Measurements from ENCODE around the gene SPO11. TPM values are rescaled to one million over a fixed set of nuclear protein-coding genes. Genes with fewer than 3 reads are reported as not detected.

SPO11 gene
- total RNA-seq, 4 donors from 2014 or later = not detected

- H3K27ac ChIP-seq = no peak overlapping the region
- no peaks in the 10 kb centered on the region for H3K9me3 ChIP-seq
- TF ChIP-seq POLR2A (IDR thresholded peaks at IDR 0.05) = no peak
- no peak for TF ChIP-seq CTCF (IDR thresholded peaks at IDR 0.05)
- H3K36me3 ChIP-seq = no peaks in the 10 kb centered on the region
- H3K27me3 ChIP-seq = no peaks in the 10 kb centered on the region
- H3K4me3 ChIP-seq = no peak overlapping the region
- no peaks in the 10 kb centered on the region for H3K4me1 ChIP-seq
- DNase-seq = no peak
Observed at GRCh38 chr20:57287007-57287880, 42.4 kb upstream of the SPO11 start.

- H3K4me1 ChIP-seq = no peaks in the 10 kb centered on the region
- no peak overlapping the region for H3K27ac ChIP-seq
- no peak for DNase-seq
- H3K36me3 ChIP-seq = no peaks in the 10 kb centered on the region
- no peak overlapping the region for H3K4me3 ChIP-seq
- no peaks in the 10 kb centered on the region for H3K27me3 ChIP-seq
- no peak for TF ChIP-seq POLR2A (IDR thresholded peaks at IDR 0.05)
- TF ChIP-seq CTCF (IDR thresholded peaks at IDR 0.05) = no peak
- no peaks in the 10 kb centered on the region for H3K9me3 ChIP-seq
Observed at GRCh38 chr20:57287901-57288300, 41.7 kb upstream of the SPO11 start.

GRCh38 chr20:57288651-57289277 lies 40.8 kb upstream of the SPO11 start:
- no peak overlapping the region for H3K4me3 ChIP-seq
- H3K27me3 ChIP-seq = no peaks in the 10 kb centered on the region
- no peak for DNase-seq

GRCh38 chr20:57289391-57290177 lies 40.0 kb upstream of the SPO11 start:
- no peak overlapping the region for H3K4me3 ChIP-seq
- no peaks in the 10 kb centered on the region for H3K27me3 ChIP-seq
- no peak overlapping the region for H3K27ac ChIP-seq
- TF ChIP-seq POLR2A (IDR thresholded peaks at IDR 0.05) (no peak), CTCF (IDR thresholded peaks at IDR 0.05) (no peak)
- no peaks in the 10 kb centered on the region for H3K9me3 ChIP-seq
- DNase-seq = no peak
- H3K4me1 ChIP-seq = no peaks in the 10 kb centered on the region
- H3K36me3 ChIP-seq = no peaks in the 10 kb centered on the region

More at GRCh38 chr20:57288651-57289277, 40.8 kb upstream of the SPO11 start:
- TF ChIP-seq POLR2A (IDR thresholded peaks at IDR 0.05) (no peak), CTCF (IDR thresholded peaks at IDR 0.05) (no peak)
- no peak overlapping the region for H3K27ac ChIP-seq
- H3K36me3 ChIP-seq = no peaks in the 10 kb centered on the region
- no peaks in the 10 kb centered on the region for H3K4me1 ChIP-seq
- no peaks in the 10 kb centered on the region for H3K9me3 ChIP-seq

GRCh38 chr20:57290178-57290484 lies 39.5 kb upstream of the SPO11 start:
- H3K9me3 ChIP-seq = no peaks in the 10 kb centered on the region
- TF ChIP-seq CTCF (IDR thresholded peaks at IDR 0.05) = no peak
- no peak for DNase-seq
- H3K36me3 ChIP-seq = no peaks in the 10 kb centered on the region
- H3K4me1 ChIP-seq = no peaks in the 10 kb centered on the region
- no peak overlapping the region for H3K4me3 ChIP-seq
- H3K27ac ChIP-seq = no peak overlapping the region
- H3K27me3 ChIP-seq = no peaks in the 10 kb centered on the region

Data from Peyer's patch (tissue), 4 donors.